GM18520 (cell line): ENCODE measurements around the gene DYNC1H1.
A peak's percentile ranks its signal among the peaks of the same experiment; 100 is the strongest.

Experiments
- ATAC-seq: cut with Tn5 transposase; IDR thresholded peaks from one replicate; pipeline ENCODE4 v1.9.1; 2021; ENCODE audit not compliant: unreplicated experiment

Gene DYNC1H1

DNA sequence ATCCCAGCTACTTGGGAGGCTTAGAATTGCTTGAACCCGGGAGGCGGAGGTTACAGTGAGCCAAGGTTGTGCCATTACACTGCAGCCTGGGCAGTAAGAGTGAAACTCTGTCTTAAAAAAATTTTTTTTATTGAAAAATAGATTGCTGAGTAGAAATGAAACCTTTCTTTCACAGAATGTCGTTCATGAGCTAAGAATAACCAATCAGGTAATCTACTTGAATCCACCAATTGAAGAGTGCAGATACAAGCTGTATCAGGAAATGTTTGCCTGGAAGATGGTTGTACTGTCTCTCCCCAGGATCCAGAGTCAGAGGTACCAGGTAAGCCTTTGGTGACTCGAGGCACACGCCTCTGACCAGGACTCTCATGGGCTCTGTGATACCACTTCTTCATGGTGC is 27.0 kb downstream of the DYNC1H1 start:
- no peak for ATAC-seq

DNA sequence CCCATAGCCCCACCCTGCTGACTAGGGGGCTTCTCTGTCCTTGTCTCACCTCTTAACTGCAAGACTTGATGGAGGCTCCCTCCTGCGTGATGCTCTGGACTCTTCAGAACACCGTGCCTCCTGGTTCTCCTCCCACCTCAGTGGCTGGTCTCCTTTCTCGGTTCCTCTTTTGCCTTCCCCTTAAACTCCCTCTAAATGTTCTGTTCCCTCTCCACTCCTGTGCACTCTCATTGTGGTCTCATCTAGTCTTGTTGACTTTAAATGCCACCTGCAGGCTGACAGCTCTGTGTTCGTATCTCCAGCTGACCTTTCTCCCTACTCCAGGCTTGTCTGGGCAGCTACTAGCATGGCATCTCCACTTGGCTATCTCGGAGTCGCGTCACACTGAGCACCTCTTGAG is 28.3 kb downstream of the DYNC1H1 start:
- ATAC-seq: peak; percentile 62

GRCh38 chr14:101997429-101998336 is 33.3 kb downstream of the DYNC1H1 start:
- ATAC-seq: no peak

DNA sequence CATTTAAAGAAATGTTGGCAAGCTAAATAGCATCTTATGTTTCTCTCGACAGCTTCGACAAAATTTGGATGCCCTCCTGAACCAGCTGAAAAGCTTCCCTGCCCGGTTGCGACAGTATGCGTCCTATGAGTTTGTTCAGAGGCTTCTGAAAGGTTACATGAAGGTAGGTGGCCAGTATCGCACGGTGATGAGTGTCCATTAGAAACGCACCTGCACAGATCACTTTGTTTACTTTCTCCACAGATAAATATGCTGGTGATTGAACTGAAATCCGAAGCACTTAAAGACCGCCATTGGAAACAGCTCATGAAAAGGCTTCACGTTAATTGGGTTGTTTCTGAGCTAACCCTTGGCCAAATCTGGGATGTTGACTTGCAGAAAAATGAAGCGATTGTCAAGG is 36.5 kb downstream of the DYNC1H1 start:
- no peak for ATAC-seq

DNA sequence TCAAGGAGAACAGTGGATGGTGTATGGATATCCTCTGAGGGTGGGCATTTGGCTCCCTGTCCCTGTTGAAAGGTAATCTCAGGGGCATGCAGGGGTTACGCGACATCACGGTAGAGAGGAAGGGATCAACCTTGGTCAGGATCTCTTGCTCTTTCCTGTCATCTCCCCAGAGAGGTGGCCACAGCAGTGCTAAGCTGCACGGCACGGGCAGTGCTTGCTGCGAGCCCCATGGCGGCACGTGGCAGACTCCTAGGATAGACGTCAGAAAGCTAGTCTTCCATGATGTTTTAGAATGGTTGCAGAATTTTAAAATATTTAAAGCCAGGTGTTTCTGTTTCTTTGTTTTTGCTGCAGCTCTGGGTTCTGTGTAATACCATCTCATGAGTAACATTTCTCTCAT is 41.0 kb downstream of the DYNC1H1 start:
- no peak for ATAC-seq

DNA sequence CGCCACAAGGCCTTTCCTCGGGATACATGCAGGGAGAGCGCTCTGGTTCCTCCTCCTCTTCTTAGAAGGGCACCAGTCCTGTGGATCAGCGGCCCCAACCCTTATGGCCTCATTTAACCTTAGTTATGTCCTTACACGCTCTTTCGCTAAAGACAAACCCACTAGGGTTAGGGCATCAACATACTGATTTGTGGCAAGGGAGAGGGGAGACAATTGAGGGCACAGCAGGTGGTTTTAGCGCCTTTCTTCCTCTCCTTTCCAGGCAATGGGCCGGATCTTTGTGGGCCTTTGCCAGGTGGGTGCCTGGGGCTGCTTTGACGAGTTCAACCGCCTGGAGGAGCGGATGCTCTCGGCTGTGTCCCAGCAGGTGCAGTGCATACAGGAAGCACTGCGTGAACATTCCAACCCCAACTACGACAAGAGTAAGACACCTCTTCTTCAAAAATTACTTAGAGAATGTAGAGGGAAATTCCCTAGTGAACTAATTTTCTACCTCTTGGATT is 43.6 kb downstream of the DYNC1H1 start:
- ATAC-seq: no peak

GRCh38 chr14:102008891-102009290 is 44.5 kb downstream of the DYNC1H1 start:
- no peak for ATAC-seq

DNA sequence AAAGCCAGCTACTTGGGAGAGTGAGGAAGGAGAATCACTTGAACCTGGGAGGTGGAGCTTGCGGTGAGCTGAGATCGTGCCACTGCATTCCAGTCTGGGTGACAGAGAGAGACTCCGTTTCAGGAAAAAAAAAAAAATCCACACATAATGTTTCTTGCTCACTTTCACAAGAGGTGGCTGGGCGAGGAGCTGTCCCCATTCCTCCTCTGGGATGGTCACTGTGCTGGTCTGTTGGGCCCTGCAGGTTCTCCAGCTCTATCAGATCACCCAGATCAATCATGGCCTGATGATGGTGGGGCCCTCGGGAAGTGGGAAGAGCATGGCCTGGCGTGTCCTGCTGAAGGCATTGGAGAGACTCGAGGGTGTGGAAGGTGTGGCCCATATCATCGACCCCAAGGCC is 47.3 kb downstream of the DYNC1H1 start:
- no peak for ATAC-seq

- ATAC-seq: no peak
These were observed 48.0 kb downstream of the DYNC1H1 start for GRCh38 chr14:102012336-102012735.

GRCh38 chr14:102013669-102014200 is 49.4 kb downstream of the DYNC1H1 start:
- ATAC-seq: no peak

- ATAC-seq: no peak
These were observed 50.8 kb downstream of the DYNC1H1 start for GRCh38 chr14:102015045-102015685.

- ATAC-seq: no peak
These were observed 51.4 kb downstream of the DYNC1H1 start for GRCh38 chr14:102015771-102016170.

DNA sequence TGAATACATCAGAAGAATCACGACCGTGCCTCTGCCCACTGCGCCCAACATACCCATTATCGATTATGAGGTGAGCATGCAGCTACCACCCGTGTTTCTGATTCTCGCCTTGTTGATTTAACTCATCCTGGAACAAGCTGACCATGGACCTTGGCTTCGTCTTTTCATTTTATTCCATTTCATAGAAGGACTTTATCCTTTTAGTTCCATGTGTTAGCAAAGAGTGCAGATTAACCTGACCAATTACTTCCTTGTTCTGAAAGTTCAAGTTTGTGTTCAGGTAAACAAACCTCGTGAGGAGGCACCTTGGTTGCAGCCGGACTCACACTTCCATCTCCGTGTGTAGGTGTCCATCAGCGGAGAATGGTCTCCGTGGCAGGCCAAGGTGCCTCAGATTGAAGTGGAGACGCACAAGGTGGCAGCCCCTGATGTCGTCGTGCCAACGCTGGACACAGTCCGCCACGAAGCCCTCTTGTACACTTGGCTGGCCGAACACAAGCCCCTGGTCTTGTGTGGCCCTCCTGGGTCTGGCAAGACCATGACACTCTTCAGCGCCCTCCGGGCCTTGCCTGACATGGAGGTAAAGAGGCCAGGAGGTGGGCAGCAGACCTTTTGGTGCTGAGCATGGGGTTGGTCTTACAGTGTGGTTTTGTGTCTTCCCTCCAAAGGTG is 52.2 kb downstream of the DYNC1H1 start:
- ATAC-seq: no peak

- no peak for ATAC-seq
These were observed 53.9 kb downstream of the DYNC1H1 start for GRCh38 chr14:102018251-102018650.

DNA sequence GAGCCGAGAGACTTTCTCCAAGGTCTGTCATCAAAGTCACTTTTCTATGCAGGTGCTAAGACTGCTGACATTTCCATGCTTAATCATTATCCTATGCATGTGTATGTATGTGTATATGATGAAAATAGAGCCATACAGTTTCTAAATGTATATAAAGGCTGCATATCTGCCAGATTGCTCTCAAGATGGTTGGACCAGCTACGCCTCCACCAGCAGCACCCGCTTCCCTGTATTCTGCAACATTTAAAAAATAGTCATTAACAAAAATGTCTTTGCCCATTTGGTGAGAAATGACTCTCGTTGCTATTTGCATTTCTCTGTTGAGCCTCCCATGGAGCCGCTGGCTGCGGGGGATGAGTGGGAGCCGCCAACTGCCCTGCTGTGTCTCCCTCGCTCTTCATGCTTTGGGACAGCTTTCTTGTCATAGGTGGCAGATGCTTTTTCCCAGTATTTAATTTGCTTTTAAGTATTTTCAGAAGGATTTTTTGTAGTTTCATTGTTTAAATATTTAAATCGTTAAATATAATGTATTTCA is 54.7 kb downstream of the DYNC1H1 start:
- no peak for ATAC-seq

GRCh38 chr14:102020058-102020971 is 55.9 kb downstream of the DYNC1H1 start:
- no peak for ATAC-seq

DNA sequence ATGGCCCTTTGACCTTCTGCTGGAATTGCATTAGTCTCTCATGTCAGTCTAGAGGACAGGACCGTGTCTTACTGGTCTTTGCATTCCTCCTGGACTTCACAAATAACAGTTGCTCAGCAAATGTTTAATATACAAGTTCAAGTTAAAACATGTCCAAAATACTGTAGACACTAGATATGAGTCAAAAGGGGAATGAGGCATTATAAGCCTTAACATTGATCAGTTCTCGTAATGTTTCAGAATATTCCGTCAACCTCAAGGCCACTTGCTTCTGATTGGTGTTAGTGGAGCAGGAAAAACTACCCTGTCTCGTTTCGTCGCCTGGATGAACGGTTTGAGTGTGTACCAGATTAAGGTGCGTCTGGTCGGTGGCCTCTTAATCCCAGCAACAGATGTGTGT is 62.6 kb downstream of the DYNC1H1 start:
- ATAC-seq: no peak

DNA sequence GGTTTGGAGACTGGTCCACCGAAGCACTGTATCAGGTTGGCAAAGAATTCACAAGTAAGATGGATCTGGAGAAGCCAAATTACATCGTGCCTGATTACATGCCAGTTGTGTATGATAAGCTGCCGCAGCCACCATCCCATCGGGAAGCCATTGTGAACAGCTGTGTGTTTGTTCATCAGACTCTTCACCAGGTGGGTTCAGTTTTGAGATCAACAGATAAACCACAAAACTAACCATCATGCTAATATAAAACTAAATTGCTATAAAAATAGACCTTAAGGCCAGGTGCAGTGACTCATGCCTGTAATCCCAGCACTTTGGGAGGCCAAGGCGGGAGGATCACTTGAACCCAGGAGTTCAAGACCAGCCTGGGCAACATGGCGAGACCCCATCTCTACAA is 63.6 kb downstream of the DYNC1H1 start:
- ATAC-seq: no peak

GRCh38 chr14:102028733-102029132 is 64.4 kb downstream of the DYNC1H1 start:
- ATAC-seq: no peak

DNA sequence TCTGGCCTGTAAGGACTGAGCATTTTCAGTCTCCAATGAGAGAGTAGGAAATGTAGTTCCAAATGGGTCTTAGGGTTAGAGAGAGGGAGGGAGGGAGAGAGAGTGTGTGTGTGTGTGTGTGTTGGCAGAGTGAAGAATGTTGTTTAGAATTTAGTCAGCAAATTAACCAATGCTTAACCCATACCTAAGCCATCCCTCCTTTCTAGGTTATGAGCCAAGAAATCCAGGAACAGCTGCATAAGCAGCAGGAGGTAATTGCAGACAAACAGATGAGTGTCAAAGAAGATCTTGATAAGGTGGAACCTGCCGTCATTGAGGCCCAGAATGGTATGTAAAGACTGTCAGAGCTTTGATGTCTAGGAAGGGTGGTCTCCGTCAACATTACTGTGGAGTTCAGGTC is 65.6 kb downstream of the DYNC1H1 start:
- no peak for ATAC-seq
